ENCODE results near the gene SCAMP4.
"Not testable (repeated sequence)": the region's sequence is repeated elsewhere in the genome, so short reads cannot be mapped to it uniquely, and the experiment has no call there.

SCAMP4 gene

GRCh38 chr19:1884291-1884718 lies 20.9 kb upstream of the SCAMP4 start:
- no peak for DNase-seq

- no peak for DNase-seq
Observed at GRCh38 chr19:1884719-1885334, 20.4 kb upstream of the SCAMP4 start.

- DNase-seq, result peak; percentile 84
Observed at GRCh38 chr19:1885398-1886119, 19.6 kb upstream of the SCAMP4 start, which contains the start of gene ABHD17A. ABHD17A (minus strand) TSS chr19:1885496; CDS start chr19:1881566, 3,930 bp downstream.

- DNase-seq, result not testable (repeated sequence)
Observed at GRCh38 chr19:1886360-1886759, 18.8 kb upstream of the SCAMP4 start.

GRCh38 chr19:1888385-1888784 lies 16.8 kb upstream of the SCAMP4 start:
- no peak for DNase-seq

GRCh38 chr19:1889907-1890306 lies 15.3 kb upstream of the SCAMP4 start:
- DNase-seq, result no peak

- no peak for DNase-seq
Observed at GRCh38 chr19:1893791-1894190, 11.4 kb upstream of the SCAMP4 start.

- DNase-seq, result no peak
Observed at GRCh38 chr19:1896508-1896907, 8.7 kb upstream of the SCAMP4 start.

- no peak for DNase-seq
Observed at GRCh38 chr19:1901940-1902404, 3.2 kb upstream of the SCAMP4 start.

- no peak for DNase-seq
Observed at GRCh38 chr19:1902923-1903322, 2.3 kb upstream of the SCAMP4 start.

GRCh38 chr19:1904860-1905109 lies 414 bp upstream of the SCAMP4 start:
- no peak for DNase-seq

GRCh38 chr19:1905863-1906375 lies 720 bp downstream of the SCAMP4 start:
- no peak for DNase-seq

GRCh38 chr19:1906985-1907562 lies 1.9 kb downstream of the SCAMP4 start:
- DNase-seq, result no peak

GRCh38 chr19:1907563-1908363 lies 2.6 kb downstream of the SCAMP4 start:
- no peak for DNase-seq

- no peak for DNase-seq
Observed at GRCh38 chr19:1908364-1908678, 3.1 kb downstream of the SCAMP4 start.

GRCh38 chr19:1909761-1910080 lies 4.5 kb downstream of the SCAMP4 start:
- DNase-seq, result no peak

- DNase-seq, result no peak
Observed at GRCh38 chr19:1910177-1910576, 5.0 kb downstream of the SCAMP4 start.

GRCh38 chr19:1911098-1911497 lies 5.9 kb downstream of the SCAMP4 start:
- no peak for DNase-seq

GRCh38 chr19:1911995-1912394 lies 6.8 kb downstream of the SCAMP4 start:
- no peak for DNase-seq

- DNase-seq, result no peak
Observed at GRCh38 chr19:1912760-1913505, 7.7 kb downstream of the SCAMP4 start.

- no peak for DNase-seq
Observed at GRCh38 chr19:1913781-1914577, 8.8 kb downstream of the SCAMP4 start.

- no peak for DNase-seq
Observed at GRCh38 chr19:1914826-1915341, 9.7 kb downstream of the SCAMP4 start.
